22Rv1 (cell line): Measurements from ENCODE around the gene RAD51D.

Experiments used
- CTCF ChIP-seq: fragments of 450-650 bp; IDR thresholded peaks from 2 replicates; pipeline ENCODE4 v1.5.1; 2017; ENCODE audit warnings: mild to moderate bottlenecking
- ZFX ChIP-seq: fragments of 450-650 bp; IDR thresholded peaks from 2 replicates; pipeline ENCODE4 v1.6.1; 2017; ENCODE audit warnings: antibody characterized with exemption, borderline replicate concordance

DNA sequence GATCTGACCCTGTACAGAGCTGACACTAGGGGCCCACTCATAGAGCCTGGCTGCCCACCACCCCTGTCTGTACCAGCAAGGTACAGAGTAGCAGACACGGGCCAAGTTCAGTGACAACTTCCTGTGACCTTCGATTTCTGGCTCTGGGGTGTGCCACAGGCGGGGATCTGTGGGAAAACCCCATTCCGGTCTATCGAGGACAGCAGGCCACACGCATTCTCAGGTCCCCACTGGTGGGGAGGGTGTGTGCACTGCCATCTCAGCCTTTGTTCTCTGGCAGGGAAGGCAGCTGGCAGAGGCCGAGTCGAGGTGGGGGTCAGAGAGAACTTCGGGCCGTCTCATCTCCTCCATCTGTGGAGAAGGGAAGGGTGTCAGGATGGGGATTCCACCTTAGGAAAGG is 12.4 kb upstream of the RAD51D start:
- no peak for TF ChIP-seq CTCF
- no peak for TF ChIP-seq ZFX
